GM19397 (cell line): ENCODE results near the gene MYMK.

Experiments used
- ATAC-seq: cut with Tn5 transposase; IDR thresholded peaks from one replicate; pipeline ENCODE4 v1.9.1; 2021; ENCODE audit warnings: mild to moderate bottlenecking, moderate library complexity; ENCODE audit not compliant: unreplicated experiment

The MYMK gene

GRCh38 chr9:133536080-133536479, 11.3 kb upstream of the MYMK start:
- no peak for ATAC-seq

GRCh38 chr9:133535306-133535877, 10.6 kb upstream of the MYMK start:
- no peak for ATAC-seq

GRCh38 chr9:133534346-133535291, 9.9 kb upstream of the MYMK start, which contains the start of gene ADAMTSL2:
Gene ADAMTSL2 (plus strand): TSS chr9:133534704. CDS start chr9:133536713, 2,009 bp downstream.
- ATAC-seq = no peak

GRCh38 chr9:133533857-133534256, 9.1 kb upstream of the MYMK start:
- no peak for ATAC-seq

- ATAC-seq = no peak
Measured at GRCh38 chr9:133532937-133533668, 8.3 kb upstream of the MYMK start.

- ATAC-seq = no peak
Measured at GRCh38 chr9:133531293-133531692, 6.5 kb upstream of the MYMK start.

- ATAC-seq = no peak
Measured at GRCh38 chr9:133529874-133530273, 5.1 kb upstream of the MYMK start.

GRCh38 chr9:133529457-133529856, 4.7 kb upstream of the MYMK start:
- ATAC-seq = no peak

GRCh38 chr9:133528876-133529241, 4.1 kb upstream of the MYMK start:
- no peak for ATAC-seq

GRCh38 chr9:133528001-133528875, 3.5 kb upstream of the MYMK start:
- no peak for ATAC-seq

- ATAC-seq = no peak
Measured at GRCh38 chr9:133527444-133527920, 2.7 kb upstream of the MYMK start.

- ATAC-seq = no peak
Measured at GRCh38 chr9:133526721-133527321, 2.1 kb upstream of the MYMK start.

- no peak for ATAC-seq
Measured at GRCh38 chr9:133525677-133526076, 918 bp upstream of the MYMK start.

GRCh38 chr9:133524146-133524545, 613 bp downstream of the MYMK start:
- ATAC-seq = no peak

GRCh38 chr9:133523106-133523505, 1.7 kb downstream of the MYMK start:
- no peak for ATAC-seq

- ATAC-seq = no peak
Measured at GRCh38 chr9:133522073-133522910, 2.5 kb downstream of the MYMK start.

GRCh38 chr9:133521122-133522072, 3.4 kb downstream of the MYMK start:
- no peak for ATAC-seq
